HG02885 (cell line): ENCODE data around the gene CDS2.

Experiments used
- ATAC-seq: cut with Tn5 transposase; IDR thresholded peaks from one replicate; pipeline ENCODE4 v1.9.1; 2021; ENCODE audit warnings: mild to moderate bottlenecking; ENCODE audit not compliant: unreplicated experiment, poor library complexity

The CDS2 gene

GRCh38 chr20:5118220-5119142, 8.3 kb upstream of the CDS2 start:
- no peak for ATAC-seq

DNA sequence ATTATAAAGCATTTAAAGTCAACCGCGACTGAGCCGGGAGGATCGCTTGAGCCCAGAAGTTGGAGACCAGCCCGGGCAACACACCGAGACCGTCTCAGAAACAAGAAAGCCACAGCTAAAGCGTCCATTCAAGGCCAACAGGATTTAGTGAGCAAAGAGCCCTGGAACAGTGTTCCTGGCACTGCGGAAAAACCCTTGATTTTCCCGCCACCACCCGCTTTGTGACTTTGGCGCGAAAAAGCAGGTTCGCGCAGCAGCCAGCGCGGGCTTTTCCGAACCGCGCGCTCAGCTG, 7.7 kb upstream of the CDS2 start:
- ATAC-seq: no peak

DNA sequence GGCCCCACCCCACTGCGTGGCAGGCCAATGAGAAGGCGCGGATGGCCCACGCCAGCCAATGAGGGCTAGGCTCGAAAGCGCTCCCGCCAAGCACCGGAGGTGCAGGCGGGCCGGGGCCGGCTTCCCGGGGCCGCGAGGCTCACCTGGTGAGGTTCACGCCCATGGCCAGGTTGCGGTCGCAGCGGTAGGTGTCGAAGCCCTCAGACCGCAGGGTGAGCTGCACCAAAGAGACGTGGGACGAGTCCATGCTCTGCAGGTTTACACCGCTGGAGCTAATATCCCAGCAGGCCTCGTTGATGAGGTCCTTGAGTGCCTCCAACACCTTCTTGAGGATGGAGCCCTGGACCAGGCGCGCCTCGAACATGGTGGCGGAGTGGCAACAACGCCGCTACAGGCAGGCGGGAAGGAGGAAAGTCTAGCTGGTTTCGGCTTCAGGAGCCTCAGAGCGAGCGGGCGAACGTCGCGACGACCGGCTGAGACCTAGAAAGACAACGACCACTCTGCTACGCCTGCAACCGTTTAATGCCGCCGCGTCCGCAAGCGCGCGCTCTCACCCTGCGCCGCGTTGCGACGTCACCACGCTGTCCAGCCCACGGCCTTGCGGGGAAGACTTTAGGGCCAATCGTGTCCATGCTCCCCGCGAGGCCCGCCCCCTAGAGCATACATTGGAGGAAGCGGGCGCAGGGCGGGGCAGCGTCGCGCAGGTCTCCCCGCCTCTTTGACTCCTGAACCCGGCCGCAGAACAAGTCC, 7.2 kb upstream of the CDS2 start, which contains the start of gene PCNA:
PCNA (minus strand) TSS at position 524 of the 750 bp plus-strand sequence; CDS start at position 364, 160 bp downstream.
- peak; percentile 92 for ATAC-seq

DNA sequence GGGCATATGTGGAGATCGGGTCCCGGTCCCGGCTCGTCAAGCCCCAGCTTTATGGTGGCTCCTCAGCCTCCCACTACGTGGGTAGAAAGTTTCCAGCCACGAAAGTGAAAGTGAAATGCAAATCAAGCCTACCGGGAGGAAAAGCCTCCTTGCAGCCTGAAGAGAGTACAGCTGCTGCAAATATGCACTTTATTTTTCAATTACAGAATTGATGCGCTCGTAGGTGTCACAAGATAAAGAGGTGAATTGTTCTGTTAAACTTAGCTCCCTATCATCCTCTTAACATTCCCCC, 6.7 kb upstream of the CDS2 start:
- ATAC-seq: no peak

DNA sequence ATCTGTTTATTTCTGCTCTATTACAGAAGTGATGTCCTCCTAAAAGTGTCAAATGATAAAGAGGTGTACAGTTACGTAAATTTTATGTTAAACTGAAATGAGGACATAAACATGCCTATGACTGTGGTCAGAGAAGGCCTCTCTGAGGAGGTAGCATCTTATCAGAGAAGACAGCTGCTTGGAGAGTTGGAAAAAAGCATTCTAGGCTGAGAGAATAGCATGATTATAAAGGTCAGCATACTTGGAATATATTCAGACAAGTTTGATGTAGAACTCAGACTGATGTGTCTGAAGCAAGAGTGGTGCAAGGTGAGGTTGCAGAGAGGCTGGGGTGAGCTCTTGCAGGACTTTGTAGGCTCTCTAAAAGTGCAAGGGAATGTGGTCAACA, 3.9 kb upstream of the CDS2 start:
- no peak for ATAC-seq

DNA sequence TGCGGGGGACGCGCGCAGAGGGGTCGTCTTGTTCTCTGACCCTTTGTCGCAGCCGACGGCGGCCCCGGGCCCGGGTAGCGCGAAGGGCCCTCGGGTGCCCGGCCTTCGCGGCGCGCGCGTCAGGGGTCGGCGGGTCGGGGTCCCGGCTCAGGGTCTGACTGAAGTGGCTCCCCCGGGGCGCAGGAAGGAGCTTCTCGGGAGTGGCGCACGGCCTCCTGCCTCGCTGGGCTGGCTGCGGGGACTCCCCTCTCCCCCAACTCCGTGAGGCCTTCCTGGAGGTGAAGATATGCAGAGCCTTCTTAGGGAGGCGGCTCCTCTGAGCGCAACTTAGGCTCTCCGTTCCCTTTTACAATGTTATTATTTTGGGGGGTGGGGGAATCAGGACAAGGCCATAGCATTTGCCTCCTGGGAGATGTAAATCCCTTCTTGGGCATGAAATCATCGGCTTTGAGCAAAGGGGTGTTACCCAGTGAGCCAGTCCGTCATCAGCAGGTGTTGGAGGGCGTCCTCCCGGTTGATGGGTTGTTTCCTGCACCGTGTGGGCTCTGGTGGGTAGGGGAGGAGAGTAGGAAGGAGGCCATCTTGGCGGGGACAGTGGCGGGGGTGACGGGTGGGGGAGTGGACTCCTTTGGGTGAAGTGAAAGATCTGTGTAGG, 523 bp downstream of the CDS2 start:
- ATAC-seq: peak; percentile 27

DNA sequence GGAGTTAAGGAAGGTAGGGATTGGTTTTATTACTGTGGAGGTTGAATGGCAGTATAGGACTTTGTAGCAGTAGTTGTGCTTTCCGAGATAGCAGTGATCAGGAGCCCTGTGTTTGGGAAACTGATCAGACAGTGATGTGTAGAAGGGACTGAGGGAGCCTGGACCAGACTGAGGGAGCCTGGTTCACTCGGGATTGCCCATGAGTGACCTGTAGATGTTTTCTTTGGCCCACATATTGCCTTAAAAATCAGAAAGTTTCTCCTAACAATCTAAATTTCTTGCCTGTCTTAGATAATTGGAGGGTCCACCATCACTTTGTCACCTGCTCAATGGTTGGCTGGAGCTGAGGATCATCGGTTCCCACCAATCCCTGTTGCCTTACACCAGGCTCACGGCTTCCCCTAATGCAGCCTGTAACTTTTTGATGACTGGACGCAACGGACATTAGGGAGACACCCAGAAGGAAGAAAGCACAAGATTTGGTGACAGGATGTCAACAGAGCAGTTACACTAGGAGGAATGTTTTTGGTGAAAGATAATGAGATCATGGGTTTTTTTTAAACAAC, 1.1 kb downstream of the CDS2 start:
- ATAC-seq: no peak

- ATAC-seq: no peak
Measured at GRCh38 chr20:5128886-5129285, 2.1 kb downstream of the CDS2 start.

DNA sequence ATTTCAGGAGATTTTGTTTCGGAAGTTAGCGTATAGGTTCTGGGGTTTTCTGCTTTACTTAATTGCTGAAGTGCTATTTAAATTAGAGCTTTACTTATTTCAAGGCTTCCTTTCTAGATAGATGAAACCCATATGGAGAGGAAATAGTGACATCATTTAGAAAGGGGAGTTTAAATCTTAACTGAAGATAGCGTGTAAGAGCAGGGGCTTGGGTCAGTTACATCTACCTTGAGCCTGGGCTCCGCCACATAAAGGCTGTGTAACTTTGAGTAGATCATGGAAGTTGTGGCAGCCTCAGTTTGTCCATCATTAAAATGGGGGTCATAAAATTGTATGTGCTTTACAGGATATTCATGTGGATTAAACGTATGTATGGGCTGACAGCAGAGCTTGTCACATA, 4.7 kb downstream of the CDS2 start:
- ATAC-seq: no peak

GRCh38 chr20:5133998-5134397, 7.2 kb downstream of the CDS2 start:
- ATAC-seq: no peak

DNA sequence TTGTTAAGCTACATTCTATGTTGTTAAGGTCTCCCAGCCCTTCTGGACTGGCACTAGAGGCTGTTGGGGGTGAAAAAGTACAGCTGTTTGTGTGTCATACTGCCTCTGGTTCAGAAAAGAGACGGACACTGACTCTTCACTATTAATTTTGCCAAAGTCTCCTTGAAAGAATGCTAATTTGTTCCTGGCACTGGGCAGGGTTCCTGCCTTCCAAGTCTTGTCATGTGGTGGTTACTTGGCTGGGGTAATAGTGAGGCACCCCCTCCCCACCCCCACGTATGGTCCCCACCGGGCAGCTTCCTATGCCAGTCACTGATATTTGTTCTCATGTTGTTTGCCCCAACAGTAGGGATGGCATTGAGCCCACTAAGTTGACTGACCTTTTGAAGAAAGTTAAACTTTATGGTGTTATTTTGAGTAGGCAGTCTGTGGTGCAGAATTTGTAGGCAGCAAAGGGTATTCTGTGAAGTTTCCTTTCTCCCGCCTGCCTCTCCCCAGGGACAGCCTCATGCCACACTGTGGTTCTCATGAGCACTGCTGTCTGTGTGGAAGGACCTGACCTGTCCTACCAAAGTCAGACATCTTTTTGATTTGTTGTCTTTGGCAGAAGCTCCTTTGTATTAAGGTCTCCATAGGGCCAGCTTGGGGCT, 8.7 kb downstream of the CDS2 start:
- no peak for ATAC-seq

DNA sequence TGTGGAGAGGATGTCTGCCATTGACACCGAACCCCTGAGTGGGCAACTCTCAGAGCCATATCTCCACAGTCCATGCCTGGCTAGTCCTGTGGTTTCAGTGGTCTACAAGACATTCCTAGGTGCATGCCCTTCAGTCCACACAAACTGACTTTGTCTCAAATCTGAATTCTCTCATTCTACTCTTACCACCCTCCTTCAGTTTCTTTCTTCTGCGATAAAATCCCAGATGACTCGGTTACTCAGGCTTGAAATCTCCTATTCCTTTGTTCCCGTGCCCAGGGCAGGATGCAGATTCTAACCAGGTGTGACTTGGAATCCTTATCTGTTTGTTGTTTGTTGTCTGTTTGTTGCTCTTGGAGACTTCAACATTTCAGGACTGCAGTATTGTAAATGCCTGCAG, 9.3 kb downstream of the CDS2 start:
- ATAC-seq: no peak

- no peak for ATAC-seq
Measured at GRCh38 chr20:5140195-5140594, 13.4 kb downstream of the CDS2 start.

DNA sequence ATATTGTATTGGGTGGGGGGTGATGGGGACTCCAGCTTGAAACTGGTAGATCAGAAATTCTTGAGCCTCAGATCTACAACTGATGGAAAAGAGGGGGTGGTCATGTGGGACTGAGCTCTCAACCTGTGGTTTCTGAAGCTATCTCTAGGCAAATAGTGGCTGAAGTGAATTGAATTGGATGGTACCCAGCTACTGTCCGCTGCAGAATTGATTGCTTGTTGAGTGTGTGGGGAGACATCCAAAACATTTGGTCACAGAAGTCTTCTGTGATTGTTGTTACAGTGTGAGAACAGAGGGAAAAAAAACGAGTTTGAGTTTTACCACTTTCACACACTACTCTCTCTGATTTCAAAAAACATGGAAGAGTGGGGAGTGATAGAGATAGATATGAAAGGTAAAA, 14.8 kb downstream of the CDS2 start:
- no peak for ATAC-seq

GRCh38 chr20:5143851-5144250, 17.0 kb downstream of the CDS2 start:
- no peak for ATAC-seq

GRCh38 chr20:5145365-5146098, 18.7 kb downstream of the CDS2 start:
- peak; percentile 52 for ATAC-seq

GRCh38 chr20:5146099-5146668, 19.4 kb downstream of the CDS2 start:
- ATAC-seq: no peak

GRCh38 chr20:5146871-5147592, 20.2 kb downstream of the CDS2 start:
- ATAC-seq: no peak

- ATAC-seq: no peak
Measured at GRCh38 chr20:5148581-5148980, 21.8 kb downstream of the CDS2 start.
